Measurements from ENCODE around the gene SH2D1B. TPM values are rescaled to one million over a fixed set of nuclear protein-coding genes. Genes with fewer than 3 reads are reported as not detected.

SH2D1B gene
- total and polyA plus RNA-seq, 4 experiments from 2014 or later = 0.23 TPM; not detected in 3

- no peak within 1 kb of the TSS for H3K4me3 Mint-ChIP-seq
- no peaks in the 10 kb centered on the region for H3K4me1 ChIP-seq (ENCODE audit: insufficient read depth, low read length)
- ChIA-PET POLR2A (ENCODE audit: partially characterized antibody) (no interaction called here), CTCF (ENCODE audit: partially characterized antibody) (no interaction called here)
- H3K36me3 Mint-ChIP-seq = no peaks in the 10 kb centered on the region
- no peaks in the 10 kb centered on the region for H3K9me3 ChIP-seq (ENCODE audit: control insufficient read depth in 1 of 2, low read length in 2 of 2)
- intact Hi-C loops (cut with micrococcal nuclease) = no loop called here
- DNase-seq = no peak
- H3K4me1 Mint-ChIP-seq = no peaks in the 10 kb centered on the region
- no peak within 1 kb of the TSS for H3K27ac ChIP-seq (ENCODE audit: low read depth, low read length)
- H3K27me3 Mint-ChIP-seq = peaks cover 0 to 2% of the 10 kb centered on the region in 2 donors
- H3K4me3 ChIP-seq (ENCODE audit: low read length in 2 of 2) = no peak within 1 kb of the TSS
- no peaks in the 10 kb centered on the region for H3K27me3 ChIP-seq (ENCODE audit: insufficient read depth, low read length)
- H3K9me3 Mint-ChIP-seq = no peaks in the 10 kb centered on the region
- H3K36me3 ChIP-seq (ENCODE audit: insufficient read depth, low read length) = no peaks in the 10 kb centered on the region
- H3K27ac Mint-ChIP-seq = no peak within 1 kb of the TSS
These were observed 30.6 kb downstream of the SH2D1B start, which contains the start of gene C1orf226 for GRCh38 chr1:162381383-162381782. TSS of gene C1orf226 (plus strand) at chr1:162381728. CDS start at chr1:162381902, 174 bp downstream.

- POLR2A ChIA-PET (ENCODE audit: partially characterized antibody) = no interaction called here
- no peak overlapping the region for H3K27ac ChIP-seq (ENCODE audit: low read depth, low read length)
- no peaks in the 10 kb centered on the region for H3K4me1 ChIP-seq (ENCODE audit: insufficient read depth, low read length)
- H3K36me3 Mint-ChIP-seq = no peaks in the 10 kb centered on the region
- H3K27me3 ChIP-seq (ENCODE audit: insufficient read depth, low read length) = no peaks in the 10 kb centered on the region
- intact Hi-C loops (cut with micrococcal nuclease) = no loop called here
- no peaks in the 10 kb centered on the region for H3K4me1 Mint-ChIP-seq
- no peak overlapping the region for H3K4me3 Mint-ChIP-seq
- H3K36me3 ChIP-seq (ENCODE audit: insufficient read depth, low read length) = no peaks in the 10 kb centered on the region
- no peaks in the 10 kb centered on the region for H3K9me3 ChIP-seq (ENCODE audit: control insufficient read depth in 1 of 2, low read length in 2 of 2)
- CTCF ChIA-PET (ENCODE audit: partially characterized antibody) = no interaction called here
- H3K27ac Mint-ChIP-seq = no peak overlapping the region
- H3K9me3 Mint-ChIP-seq = no peaks in the 10 kb centered on the region
- DNase-seq = no peak
- peaks cover 0 to 2% of the 10 kb centered on the region in 2 donors for H3K27me3 Mint-ChIP-seq
- H3K4me3 ChIP-seq (ENCODE audit: low read length in 2 of 2) = no peak overlapping the region
These were observed 31.7 kb downstream of the SH2D1B start for GRCh38 chr1:162380061-162380846.

- Mint-ChIP-seq H3K36me3 (no peaks in the 10 kb centered on the region), H3K27ac (no peak within 1 kb of the TSS), H3K27me3 (no peaks in the 10 kb centered on the region), H3K4me3 (no peak within 1 kb of the TSS), H3K9me3 (no peaks in the 10 kb centered on the region), H3K4me1 (no peaks in the 10 kb centered on the region)
- H3K27ac ChIP-seq (ENCODE audit: low read depth, low read length) = no peak within 1 kb of the TSS
- H3K4me3 ChIP-seq (ENCODE audit: low read length in 2 of 2) = no peak within 1 kb of the TSS
- H3K4me1 ChIP-seq (ENCODE audit: insufficient read depth, low read length) = no peaks in the 10 kb centered on the region
- H3K9me3 ChIP-seq (ENCODE audit: control insufficient read depth in 1 of 2, low read length in 2 of 2) = no peaks in the 10 kb centered on the region
- DNase-seq = no peak
- no peaks in the 10 kb centered on the region for H3K27me3 ChIP-seq (ENCODE audit: insufficient read depth, low read length)
- H3K36me3 ChIP-seq (ENCODE audit: insufficient read depth, low read length) = no peaks in the 10 kb centered on the region
- ChIA-PET POLR2A (ENCODE audit: partially characterized antibody) (no interaction called here), CTCF (ENCODE audit: partially characterized antibody) (interaction anchor here (1.6 kb wide), 1 partner anchor 11 kb away, joined by 3 read pairs; no protein-coding TSS in a partner anchor)
- intact Hi-C loops (cut with micrococcal nuclease) = no loop called here
These were observed 35.2 kb downstream of the SH2D1B start, which contains the start of gene SPATA46 for GRCh38 chr1:162376691-162377090. TSS of gene SPATA46 (minus strand) at chr1:162376854. CDS start at chr1:162376790, 64 bp downstream.

GRCh38 chr1:162375463-162375862 is 36.5 kb downstream of the SH2D1B start:
- no peaks in the 10 kb centered on the region for H3K27me3 Mint-ChIP-seq
- CTCF ChIA-PET (ENCODE audit: partially characterized antibody) = interaction anchor here (1.6 kb wide), 1 partner anchor 9 kb away, joined by 3 read pairs; no protein-coding TSS in a partner anchor
- no peaks in the 10 kb centered on the region for H3K36me3 ChIP-seq (ENCODE audit: insufficient read depth, low read length)
- H3K9me3 ChIP-seq (ENCODE audit: control insufficient read depth in 1 of 2, low read length in 2 of 2) = no peaks in the 10 kb centered on the region
- H3K36me3 Mint-ChIP-seq = no peaks in the 10 kb centered on the region
- DNase-seq = no peak
- H3K4me3 Mint-ChIP-seq = no peak overlapping the region
- no peaks in the 10 kb centered on the region for H3K4me1 Mint-ChIP-seq
- POLR2A ChIA-PET (ENCODE audit: partially characterized antibody) = no interaction called here
- no peaks in the 10 kb centered on the region for H3K4me1 ChIP-seq (ENCODE audit: insufficient read depth, low read length)
- no peak overlapping the region for H3K27ac Mint-ChIP-seq
- intact Hi-C loops (cut with micrococcal nuclease) = no loop called here
- H3K9me3 Mint-ChIP-seq = no peaks in the 10 kb centered on the region
- no peaks in the 10 kb centered on the region for H3K27me3 ChIP-seq (ENCODE audit: insufficient read depth, low read length)
- no peak overlapping the region for H3K4me3 ChIP-seq (ENCODE audit: low read length in 2 of 2)
- no peak overlapping the region for H3K27ac ChIP-seq (ENCODE audit: low read depth, low read length)

GRCh38 chr1:162374406-162374805 is 37.5 kb downstream of the SH2D1B start:
- no peak for DNase-seq
- Mint-ChIP-seq H3K4me3 (no peak overlapping the region), H3K27me3 (no peaks in the 10 kb centered on the region), H3K27ac (no peak overlapping the region), H3K36me3 (no peaks in the 10 kb centered on the region), H3K9me3 (no peaks in the 10 kb centered on the region), H3K4me1 (no peaks in the 10 kb centered on the region)
- Histone ChIP-seq H3K27me3 (ENCODE audit: insufficient read depth, low read length) (no peaks in the 10 kb centered on the region), H3K27ac (ENCODE audit: low read depth, low read length) (no peak overlapping the region), H3K36me3 (ENCODE audit: insufficient read depth, low read length) (no peaks in the 10 kb centered on the region), H3K4me3 (ENCODE audit: low read length in 2 of 2) (no peak overlapping the region), H3K4me1 (ENCODE audit: insufficient read depth, low read length) (no peaks in the 10 kb centered on the region), H3K9me3 (ENCODE audit: control insufficient read depth in 1 of 2, low read length in 2 of 2) (no peaks in the 10 kb centered on the region)
- intact Hi-C loops (cut with micrococcal nuclease) = no loop called here
- ChIA-PET POLR2A (ENCODE audit: partially characterized antibody) (no interaction called here), CTCF (ENCODE audit: partially characterized antibody) (no interaction called here)

GRCh38 chr1:162373541-162374260 is 38.2 kb downstream of the SH2D1B start:
- CTCF ChIA-PET (ENCODE audit: partially characterized antibody) = no interaction called here
- no peaks in the 10 kb centered on the region for H3K9me3 ChIP-seq (ENCODE audit: control insufficient read depth in 1 of 2, low read length in 2 of 2)
- Mint-ChIP-seq H3K4me1 (no peaks in the 10 kb centered on the region), H3K36me3 (no peaks in the 10 kb centered on the region), H3K9me3 (no peaks in the 10 kb centered on the region), H3K4me3 (no peak overlapping the region), H3K27ac (no peak overlapping the region), H3K27me3 (no peaks in the 10 kb centered on the region)
- no peak overlapping the region for H3K27ac ChIP-seq (ENCODE audit: low read depth, low read length)
- intact Hi-C loops (cut with micrococcal nuclease) = no loop called here
- DNase-seq = no peak
- POLR2A ChIA-PET (ENCODE audit: partially characterized antibody) = no interaction called here
- H3K27me3 ChIP-seq (ENCODE audit: insufficient read depth, low read length) = no peaks in the 10 kb centered on the region
- no peaks in the 10 kb centered on the region for H3K4me1 ChIP-seq (ENCODE audit: insufficient read depth, low read length)
- H3K36me3 ChIP-seq (ENCODE audit: insufficient read depth, low read length) = no peaks in the 10 kb centered on the region
- H3K4me3 ChIP-seq (ENCODE audit: low read length in 2 of 2) = no peak overlapping the region

GRCh38 chr1:162373072-162373427 is 38.9 kb downstream of the SH2D1B start:
- Histone ChIP-seq H3K27ac (ENCODE audit: low read depth, low read length) (no peak overlapping the region), H3K9me3 (ENCODE audit: control insufficient read depth in 1 of 2, low read length in 2 of 2) (no peaks in the 10 kb centered on the region), H3K4me1 (ENCODE audit: insufficient read depth, low read length) (no peaks in the 10 kb centered on the region), H3K27me3 (ENCODE audit: insufficient read depth, low read length) (no peaks in the 10 kb centered on the region), H3K4me3 (ENCODE audit: low read length in 2 of 2) (no peak overlapping the region), H3K36me3 (ENCODE audit: insufficient read depth, low read length) (no peaks in the 10 kb centered on the region)
- DNase-seq = no peak
- intact Hi-C loops (cut with micrococcal nuclease) = no loop called here
- Mint-ChIP-seq H3K36me3 (no peaks in the 10 kb centered on the region), H3K4me3 (no peak overlapping the region), H3K27ac (no peak overlapping the region), H3K9me3 (no peaks in the 10 kb centered on the region), H3K4me1 (no peaks in the 10 kb centered on the region), H3K27me3 (no peaks in the 10 kb centered on the region)
- ChIA-PET POLR2A (ENCODE audit: partially characterized antibody) (no interaction called here), CTCF (ENCODE audit: partially characterized antibody) (no interaction called here)

Measured in CD4-positive, alpha-beta memory T cell (primary cell).